Stimulated activated CD8-positive, alpha-beta memory T cell treated with anti-CD3 and anti-CD28 coated beads, Interleukin-4, amount 100 ng/mL, for 4 hours (primary cell): ENCODE data around the gene TMTC2.
"Not testable (repeated sequence)": the region's sequence is repeated elsewhere in the genome, so short reads cannot be mapped to it uniquely, and the experiment has no call there.

Experiments
- DNase-seq, 2 donors: peaks; one replicate each; pipeline ENCODE4 v3.0.0-alpha.2; 2020; ENCODE audit warnings: low read depth in 2 of 2, low spot score in 1 of 2

The TMTC2 gene

DNA sequence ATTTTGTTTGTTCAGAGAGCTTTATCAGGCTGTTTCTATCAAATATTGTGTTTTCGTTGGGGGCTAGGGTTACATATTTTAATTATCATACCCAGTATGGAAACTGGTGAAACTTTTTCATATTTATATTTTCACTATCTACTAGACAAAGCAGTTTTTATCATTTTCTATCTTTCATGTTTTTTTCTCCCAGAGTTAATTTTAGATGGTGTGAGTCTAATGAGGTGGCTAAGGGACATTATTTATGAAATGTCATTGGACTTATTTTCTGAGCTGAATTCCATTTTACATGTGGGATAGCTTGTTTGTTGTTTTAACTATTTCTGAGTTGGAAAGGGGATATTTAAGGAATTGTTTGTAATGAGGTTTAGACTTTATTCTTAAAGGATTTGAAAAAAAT lies 100.3 kb downstream of the TMTC2 start:
- DNase-seq: no peak

DNA sequence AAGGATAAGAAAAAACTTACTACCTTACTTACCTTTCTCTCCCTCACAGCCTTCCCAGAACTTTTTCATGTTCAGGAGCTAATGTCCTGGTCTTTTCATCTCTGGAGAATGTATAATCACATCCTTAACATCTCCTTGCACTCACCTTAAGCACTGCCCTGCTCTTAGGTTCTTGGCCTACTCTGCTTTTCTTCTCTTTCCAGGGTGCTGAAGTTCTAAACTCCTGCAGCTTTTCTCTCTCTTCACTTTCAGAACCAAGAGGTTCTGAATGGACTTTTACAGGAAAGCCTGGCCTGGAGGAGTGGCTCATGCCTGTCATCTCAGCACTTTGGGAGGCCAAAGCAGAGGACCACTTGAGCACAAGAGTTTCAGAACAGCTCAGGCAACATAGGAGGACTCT lies 101.9 kb downstream of the TMTC2 start:
- no peak for DNase-seq

- no peak for DNase-seq
Observed at GRCh38 chr12:82789674-82790073, 103.0 kb downstream of the TMTC2 start.

GRCh38 chr12:82793751-82794281 lies 107.1 kb downstream of the TMTC2 start:
- DNase-seq: no peak

- DNase-seq: no peak
Observed at GRCh38 chr12:82797480-82797879, 110.8 kb downstream of the TMTC2 start.

DNA sequence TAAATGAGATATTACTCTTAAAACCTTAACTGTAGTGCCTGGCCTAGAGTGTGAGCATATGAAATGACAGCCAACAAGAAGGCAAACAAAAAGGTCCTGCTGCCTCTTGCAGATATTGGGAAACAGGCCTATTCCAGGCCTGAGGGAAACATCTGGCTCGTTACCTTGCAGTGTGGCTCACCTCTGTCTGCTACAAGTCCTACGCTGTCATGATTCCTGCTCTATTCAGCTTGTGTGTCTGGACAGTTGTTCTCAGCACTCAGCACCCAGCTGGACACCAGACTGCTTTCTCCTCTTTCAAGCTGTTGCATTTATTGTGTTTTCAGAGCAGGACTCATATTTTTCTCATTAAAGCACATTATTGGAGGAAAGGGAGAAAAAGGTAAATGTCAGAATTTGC lies 113.5 kb downstream of the TMTC2 start:
- no peak for DNase-seq

DNA sequence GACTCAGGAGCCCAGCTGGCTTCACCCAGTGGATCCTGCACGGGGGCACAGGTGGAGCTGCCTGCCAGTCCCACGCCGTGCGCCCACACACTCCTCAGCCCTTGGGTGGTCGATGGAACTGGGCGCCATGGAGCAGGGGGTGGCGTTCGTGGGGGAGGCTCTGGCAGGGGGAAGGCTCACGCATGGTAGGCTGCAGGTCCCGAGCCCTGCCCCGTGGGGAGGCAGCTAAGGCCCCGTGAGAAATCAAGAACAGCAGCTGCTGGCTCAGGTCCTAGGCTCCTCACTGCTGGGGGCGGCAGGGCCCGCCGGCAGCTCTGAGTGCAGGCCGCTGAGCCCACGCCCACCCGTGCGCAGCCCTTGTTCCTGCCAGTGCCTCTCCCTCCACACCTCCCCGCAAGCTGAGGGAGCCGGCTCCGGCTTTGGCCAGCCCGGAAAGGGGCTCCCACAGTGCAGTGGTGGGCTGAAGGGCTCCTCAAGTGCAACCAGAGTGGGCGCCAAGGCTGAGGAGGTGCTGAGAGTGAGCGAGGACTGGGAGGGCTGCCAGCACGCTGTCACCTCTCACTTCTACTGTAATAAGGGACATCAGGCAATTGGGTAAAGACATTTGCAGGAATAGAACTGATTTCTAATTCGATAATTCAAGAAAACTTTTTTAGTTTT lies 115.4 kb downstream of the TMTC2 start:
- no peak for DNase-seq

GRCh38 chr12:82803201-82803600 lies 116.5 kb downstream of the TMTC2 start:
- DNase-seq: no peak

DNA sequence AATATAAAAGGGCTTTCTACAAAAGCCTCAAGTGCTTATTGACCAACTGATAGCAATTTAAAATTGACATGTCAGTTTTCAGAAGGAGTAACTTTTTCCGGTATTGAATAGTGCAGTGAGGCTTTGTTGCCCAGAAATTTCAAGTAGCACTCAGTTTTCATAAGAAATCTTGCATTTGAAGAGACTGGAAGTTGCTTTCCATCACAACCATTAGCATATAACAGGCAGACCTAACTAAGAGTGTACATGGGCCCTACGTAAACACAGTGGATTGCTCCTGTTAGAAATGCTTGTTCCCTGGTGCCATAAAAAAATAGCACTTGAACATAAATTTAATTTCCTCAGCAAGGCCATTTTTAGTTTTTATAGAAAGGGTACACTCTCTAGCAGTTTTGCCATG lies 117.9 kb downstream of the TMTC2 start:
- DNase-seq: no peak

GRCh38 chr12:82805004-82805403 lies 118.3 kb downstream of the TMTC2 start:
- not testable (repeated sequence) for DNase-seq

DNA sequence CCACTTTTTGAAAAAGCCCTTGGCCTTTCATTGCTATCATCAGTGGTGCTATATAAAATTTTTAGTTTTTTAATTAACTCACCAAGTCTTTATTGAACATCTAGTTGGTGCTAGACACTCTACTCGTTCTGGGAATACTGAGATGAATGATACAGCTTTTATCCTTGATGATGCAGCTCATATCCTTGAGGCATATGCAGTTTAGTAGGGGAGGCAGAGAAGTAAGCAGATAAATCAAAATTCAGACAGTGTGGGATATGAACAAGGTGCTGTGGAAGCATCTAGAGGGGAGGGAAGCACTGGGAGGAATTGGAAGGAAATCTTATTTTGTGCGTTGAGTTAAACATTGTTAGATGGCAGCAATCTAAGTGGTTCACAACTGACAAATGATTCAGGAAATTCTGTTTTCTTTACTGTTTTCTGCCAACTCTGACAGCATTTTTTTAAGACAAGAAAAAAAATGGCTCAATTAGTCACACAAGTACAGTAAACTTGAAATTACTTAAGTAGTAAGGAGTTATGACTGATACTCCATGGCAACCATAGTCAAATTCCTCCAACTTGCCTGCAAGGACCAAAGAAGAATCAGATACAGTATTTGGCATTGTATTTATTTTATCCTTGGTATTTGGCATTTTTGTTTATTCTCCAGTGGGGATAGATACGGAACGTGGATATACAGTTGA lies 119.2 kb downstream of the TMTC2 start:
- no peak for DNase-seq

DNA sequence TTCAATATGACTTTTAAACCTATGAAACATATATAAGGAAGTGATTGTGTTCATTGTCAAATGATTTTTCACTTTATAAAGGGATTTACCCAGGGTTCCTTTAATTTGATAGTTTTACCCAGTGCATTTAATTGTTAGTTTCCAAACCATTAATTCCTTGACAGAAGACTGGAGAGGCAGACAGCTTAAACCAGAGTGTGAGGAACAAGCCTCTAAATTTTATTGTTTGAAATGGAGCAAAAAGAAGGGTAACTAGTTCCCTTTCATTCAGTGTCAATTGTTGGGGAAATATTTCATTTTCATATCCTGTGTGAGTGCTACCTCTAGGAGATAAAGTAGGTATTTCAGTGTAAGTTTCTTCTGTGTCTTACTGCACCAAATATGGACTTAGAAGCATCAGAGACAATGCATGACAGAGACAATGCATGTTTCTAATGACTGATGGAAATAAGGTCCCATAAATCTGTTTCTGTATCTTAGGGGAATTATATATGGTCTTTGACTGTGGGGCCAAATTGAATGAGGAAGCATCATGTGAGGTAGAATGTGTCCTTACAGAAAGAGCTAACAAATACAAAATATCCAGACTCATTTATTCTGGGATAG lies 120.5 kb downstream of the TMTC2 start:
- no peak for DNase-seq

DNA sequence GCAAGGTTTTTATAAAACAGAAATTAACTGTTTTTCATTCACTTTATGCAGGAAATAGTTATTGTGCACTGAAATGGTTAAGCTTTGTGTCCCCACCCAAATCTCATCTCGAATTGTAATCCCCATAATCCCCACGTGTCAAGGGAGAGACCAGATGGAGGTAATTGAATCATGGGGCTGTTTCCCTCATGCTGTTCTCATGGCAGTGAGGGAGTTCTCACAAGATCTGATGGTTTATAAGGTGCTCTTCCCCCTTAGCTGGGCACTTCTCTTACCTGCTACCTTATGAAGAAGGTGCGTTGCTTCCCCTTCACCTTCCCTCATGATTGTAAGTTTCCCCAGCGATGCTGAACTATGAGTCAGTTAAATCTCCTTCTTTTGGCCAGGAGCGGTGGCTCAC lies 123.9 kb downstream of the TMTC2 start:
- DNase-seq: no peak

- no peak for DNase-seq
Observed at GRCh38 chr12:82817368-82817767, 130.7 kb downstream of the TMTC2 start.

DNA sequence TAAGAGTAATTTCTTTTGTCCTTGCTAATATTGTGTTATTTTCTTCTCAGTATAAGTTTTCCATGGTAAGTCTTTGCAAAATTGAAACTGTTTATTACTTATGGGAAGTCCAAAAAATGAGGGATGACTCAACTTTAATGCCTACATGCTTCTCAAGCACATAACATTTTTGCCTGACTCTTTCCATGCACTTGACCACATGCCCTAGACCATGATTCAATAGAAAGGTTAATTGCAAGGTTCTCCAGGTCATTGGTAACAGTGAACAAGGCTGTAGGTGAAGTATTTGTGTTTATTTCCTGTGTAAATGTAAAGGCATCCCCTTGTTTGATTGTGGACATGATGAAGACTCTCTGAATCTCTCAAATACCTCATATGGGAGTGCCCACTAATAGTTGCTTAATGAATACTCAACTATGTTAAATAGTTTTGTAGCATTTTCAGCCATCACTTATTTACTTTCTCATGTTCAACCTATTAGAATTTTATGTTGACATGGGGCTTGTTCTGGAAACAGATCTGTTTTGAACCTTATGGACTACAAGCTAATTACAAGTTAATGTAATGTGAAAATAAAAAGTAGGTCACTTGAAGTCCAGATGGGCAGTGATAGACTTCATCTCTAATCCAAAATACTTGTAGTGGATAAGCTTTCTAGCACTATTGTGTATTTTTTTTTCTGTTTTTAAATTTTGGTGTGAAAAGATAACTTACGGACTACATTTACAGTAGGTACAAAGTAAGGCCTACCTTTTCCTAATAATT lies 131.7 kb downstream of the TMTC2 start:
- DNase-seq: no peak

- DNase-seq: no peak
Observed at GRCh38 chr12:82826505-82826904, 139.8 kb downstream of the TMTC2 start.

DNA sequence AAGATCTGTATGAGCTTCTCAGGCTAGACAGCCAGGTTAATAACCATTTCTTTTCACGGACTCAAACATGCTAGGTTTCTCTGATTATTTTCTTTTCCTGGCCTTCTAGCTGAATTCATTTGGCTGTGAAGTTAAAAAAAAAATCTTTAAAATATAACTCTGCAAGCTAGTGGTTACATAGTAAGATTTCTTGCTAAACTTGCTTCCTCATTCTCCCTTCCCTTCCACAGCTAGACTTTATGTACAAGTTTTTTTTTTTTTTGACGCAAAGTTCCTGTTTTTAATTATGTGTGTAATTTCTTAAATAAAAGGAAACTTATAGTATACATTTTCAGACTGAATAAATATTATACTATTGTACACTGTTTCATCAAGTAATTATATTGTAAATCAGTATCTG lies 145.4 kb downstream of the TMTC2 start:
- DNase-seq: no peak

DNA sequence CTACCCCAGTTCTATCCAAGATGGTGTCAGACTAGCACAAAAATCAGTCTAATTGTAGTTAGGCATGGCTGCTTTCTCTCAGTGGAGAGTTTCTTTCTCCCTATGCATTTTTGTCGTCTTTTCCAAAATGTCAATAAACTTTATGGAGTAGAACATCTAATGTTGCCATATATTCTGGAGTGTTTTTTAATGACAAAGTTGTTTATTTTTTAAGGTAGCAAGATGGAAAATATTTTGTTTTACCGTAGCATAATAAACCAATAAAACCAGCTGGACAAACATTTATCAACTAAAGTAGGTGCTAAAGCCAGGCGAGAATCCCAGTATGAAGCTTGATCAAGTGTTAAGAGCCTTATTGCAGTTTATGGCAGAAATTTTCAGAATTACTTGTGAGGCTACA lies 146.3 kb downstream of the TMTC2 start:
- no peak for DNase-seq

- DNase-seq: no peak
Observed at GRCh38 chr12:82833481-82833880, 146.8 kb downstream of the TMTC2 start.

GRCh38 chr12:82835217-82835616 lies 148.5 kb downstream of the TMTC2 start:
- DNase-seq: no peak

DNA sequence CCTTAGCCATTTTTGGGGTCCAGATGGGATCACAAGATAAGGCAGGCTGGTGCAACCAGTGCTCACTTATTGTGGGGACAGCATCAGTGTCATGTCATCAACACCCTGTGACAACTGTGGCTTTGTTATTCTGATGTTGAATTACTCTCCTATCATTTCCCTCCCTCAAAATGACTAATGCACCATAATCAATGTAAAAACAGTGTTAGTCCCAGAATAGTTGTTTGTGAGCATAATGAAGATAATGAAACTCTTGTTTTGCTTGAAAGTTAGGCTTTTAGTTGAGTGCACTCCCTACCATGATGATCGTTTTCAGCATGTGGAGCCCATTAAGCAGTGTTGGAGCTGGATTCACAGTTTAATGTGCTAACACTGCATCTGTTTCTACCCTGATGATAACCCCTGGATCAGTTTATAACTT lies 151.4 kb downstream of the TMTC2 start:
- no peak for DNase-seq

DNA sequence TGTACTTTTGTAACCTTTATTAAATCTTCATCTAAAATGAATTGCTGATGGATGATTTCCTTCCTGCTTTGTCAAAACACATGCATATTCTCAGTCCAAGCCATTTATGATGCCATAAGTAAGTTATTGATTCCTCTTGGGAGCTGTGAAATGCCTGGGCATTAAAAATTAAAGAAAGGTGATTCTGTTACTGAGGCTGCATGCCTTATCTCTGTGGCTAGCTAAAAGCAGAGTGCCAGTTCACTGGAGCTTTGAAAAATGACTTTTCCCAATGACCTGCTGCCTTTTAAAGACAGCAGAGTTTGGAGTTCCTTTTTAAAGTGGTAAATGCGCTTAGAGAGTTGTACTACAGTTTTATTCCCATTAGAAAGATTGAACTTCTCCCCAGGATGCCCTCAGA lies 152.1 kb downstream of the TMTC2 start:
- DNase-seq: no peak
